ENCODE data around the gene MMP10.

- TF ChIP-seq BRCA1 (IDR thresholded peaks at IDR 0.05; ENCODE audit: low read depth, low read length): no peak
- no peak for TF ChIP-seq EP300 (IDR thresholded peaks at IDR 0.05; ENCODE audit: borderline replicate concordance in 1 of 2, low read depth in 2 of 2, low read length in 2 of 2)
- no peak for TF ChIP-seq YY1 (IDR thresholded peaks at IDR 0.05; ENCODE audit: low read depth, low read length)
- no peak for TF ChIP-seq POLR2A (IDR thresholded peaks at IDR 0.05; ENCODE audit: control extremely low read depth in 1 of 2, low read depth in 2 of 2, low read length in 2 of 2)
- TF ChIP-seq RAD21 (IDR thresholded peaks at IDR 0.05 in 1 of 2, conservative IDR thresholded peaks at IDR 0.05 in 1 of 2; ENCODE audit: low read depth in 2 of 2, low read length in 2 of 2): no peak
- TF ChIP-seq ATF3 (IDR thresholded peaks at IDR 0.05; ENCODE audit: insufficient read depth, low read depth, low read length): no peak
- no peak for TF ChIP-seq SP4 (IDR thresholded peaks at IDR 0.05; ENCODE audit: low read length)
- TF ChIP-seq, protein P1, sequence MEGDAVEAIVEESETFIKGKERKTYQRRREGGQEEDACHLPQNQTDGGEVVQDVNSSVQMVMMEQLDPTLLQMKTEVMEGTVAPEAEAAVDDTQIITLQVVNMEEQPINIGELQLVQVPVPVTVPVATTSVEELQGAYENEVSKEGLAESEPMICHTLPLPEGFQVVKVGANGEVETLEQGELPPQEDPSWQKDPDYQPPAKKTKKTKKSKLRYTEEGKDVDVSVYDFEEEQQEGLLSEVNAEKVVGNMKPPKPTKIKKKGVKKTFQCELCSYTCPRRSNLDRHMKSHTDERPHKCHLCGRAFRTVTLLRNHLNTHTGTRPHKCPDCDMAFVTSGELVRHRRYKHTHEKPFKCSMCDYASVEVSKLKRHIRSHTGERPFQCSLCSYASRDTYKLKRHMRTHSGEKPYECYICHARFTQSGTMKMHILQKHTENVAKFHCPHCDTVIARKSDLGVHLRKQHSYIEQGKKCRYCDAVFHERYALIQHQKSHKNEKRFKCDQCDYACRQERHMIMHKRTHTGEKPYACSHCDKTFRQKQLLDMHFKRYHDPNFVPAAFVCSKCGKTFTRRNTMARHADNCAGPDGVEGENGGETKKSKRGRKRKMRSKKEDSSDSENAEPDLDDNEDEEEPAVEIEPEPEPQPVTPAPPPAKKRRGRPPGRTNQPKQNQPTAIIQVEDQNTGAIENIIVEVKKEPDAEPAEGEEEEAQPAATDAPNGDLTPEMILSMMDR (IDR thresholded peaks at IDR 0.05; ENCODE audit: control extremely low read depth in 1 of 3, insufficient read depth in 1 of 3, low read depth in 1 of 3, low read length in 3 of 3): no peak
- TF ChIP-seq POLR2AphosphoS5 (IDR thresholded peaks at IDR 0.05; ENCODE audit: low read depth, low read length): no peak
- no peak for TF ChIP-seq CBX5 (IDR thresholded peaks at IDR 0.05; ENCODE audit: low read depth, low read length)
Measured at GRCh38 chr11:102802341-102802740, 21.9 kb upstream of the MMP10 start.
